Measurements from ENCODE around the gene MTHFD2. TPM values are rescaled to one million over a fixed set of nuclear protein-coding genes. Genes with fewer than 3 reads are reported as not detected.
A peak's percentile ranks its signal among the peaks of the same experiment; 100 is the strongest.

Gene MTHFD2
- polyA plus RNA-seq, 1 experiment: 282 TPM

DNA sequence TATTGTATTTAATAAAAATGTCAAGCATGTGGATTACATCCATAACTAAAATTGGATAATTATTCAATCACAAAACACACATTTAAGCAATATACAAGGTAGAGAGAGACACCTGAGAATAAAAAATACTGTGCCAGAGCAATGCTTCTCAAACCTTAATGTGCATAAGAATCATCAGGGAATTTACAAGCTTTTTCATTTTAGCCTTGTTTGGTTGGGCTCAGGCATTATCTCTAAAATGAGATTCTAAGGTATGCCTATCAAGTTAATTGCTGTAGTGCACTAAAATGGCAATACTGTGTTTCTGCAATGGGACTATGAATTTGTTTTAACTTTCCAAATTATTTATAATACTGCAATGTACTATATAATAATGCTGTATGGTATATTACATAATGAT, 20.7 kb upstream of the MTHFD2 start:
- no peaks in the 10 kb centered on the region; the same call in 1 of the 2 replicates for H3K36me3 ChIP-seq (ENCODE audit: control insufficient read depth, insufficient read depth, low read length)
- peak overlapping the region; percentile 70 for H3K4me3 ChIP-seq (ENCODE audit: low read depth, low read length)
- no peaks in the 10 kb centered on the region for H3K27me3 ChIP-seq (ENCODE audit: control insufficient read depth, insufficient read depth, low read length)
- POLR2A ChIA-PET: no interaction called here
- CTCF ChIA-PET: interaction anchor here (0.7 to 1.5 kb wide), 3 partner anchors 9 to 924 kb away, joined by 5 to 10 read pairs (median 7); partner anchors contain the start of gene MTHFD2
- DNase-seq (ENCODE audit: low read depth): no peak
- TF ChIP-seq, protein P1, sequence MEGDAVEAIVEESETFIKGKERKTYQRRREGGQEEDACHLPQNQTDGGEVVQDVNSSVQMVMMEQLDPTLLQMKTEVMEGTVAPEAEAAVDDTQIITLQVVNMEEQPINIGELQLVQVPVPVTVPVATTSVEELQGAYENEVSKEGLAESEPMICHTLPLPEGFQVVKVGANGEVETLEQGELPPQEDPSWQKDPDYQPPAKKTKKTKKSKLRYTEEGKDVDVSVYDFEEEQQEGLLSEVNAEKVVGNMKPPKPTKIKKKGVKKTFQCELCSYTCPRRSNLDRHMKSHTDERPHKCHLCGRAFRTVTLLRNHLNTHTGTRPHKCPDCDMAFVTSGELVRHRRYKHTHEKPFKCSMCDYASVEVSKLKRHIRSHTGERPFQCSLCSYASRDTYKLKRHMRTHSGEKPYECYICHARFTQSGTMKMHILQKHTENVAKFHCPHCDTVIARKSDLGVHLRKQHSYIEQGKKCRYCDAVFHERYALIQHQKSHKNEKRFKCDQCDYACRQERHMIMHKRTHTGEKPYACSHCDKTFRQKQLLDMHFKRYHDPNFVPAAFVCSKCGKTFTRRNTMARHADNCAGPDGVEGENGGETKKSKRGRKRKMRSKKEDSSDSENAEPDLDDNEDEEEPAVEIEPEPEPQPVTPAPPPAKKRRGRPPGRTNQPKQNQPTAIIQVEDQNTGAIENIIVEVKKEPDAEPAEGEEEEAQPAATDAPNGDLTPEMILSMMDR (IDR thresholded peaks at IDR 0.05; ENCODE audit: insufficient read depth, low read depth, low read length): no peak

DNA sequence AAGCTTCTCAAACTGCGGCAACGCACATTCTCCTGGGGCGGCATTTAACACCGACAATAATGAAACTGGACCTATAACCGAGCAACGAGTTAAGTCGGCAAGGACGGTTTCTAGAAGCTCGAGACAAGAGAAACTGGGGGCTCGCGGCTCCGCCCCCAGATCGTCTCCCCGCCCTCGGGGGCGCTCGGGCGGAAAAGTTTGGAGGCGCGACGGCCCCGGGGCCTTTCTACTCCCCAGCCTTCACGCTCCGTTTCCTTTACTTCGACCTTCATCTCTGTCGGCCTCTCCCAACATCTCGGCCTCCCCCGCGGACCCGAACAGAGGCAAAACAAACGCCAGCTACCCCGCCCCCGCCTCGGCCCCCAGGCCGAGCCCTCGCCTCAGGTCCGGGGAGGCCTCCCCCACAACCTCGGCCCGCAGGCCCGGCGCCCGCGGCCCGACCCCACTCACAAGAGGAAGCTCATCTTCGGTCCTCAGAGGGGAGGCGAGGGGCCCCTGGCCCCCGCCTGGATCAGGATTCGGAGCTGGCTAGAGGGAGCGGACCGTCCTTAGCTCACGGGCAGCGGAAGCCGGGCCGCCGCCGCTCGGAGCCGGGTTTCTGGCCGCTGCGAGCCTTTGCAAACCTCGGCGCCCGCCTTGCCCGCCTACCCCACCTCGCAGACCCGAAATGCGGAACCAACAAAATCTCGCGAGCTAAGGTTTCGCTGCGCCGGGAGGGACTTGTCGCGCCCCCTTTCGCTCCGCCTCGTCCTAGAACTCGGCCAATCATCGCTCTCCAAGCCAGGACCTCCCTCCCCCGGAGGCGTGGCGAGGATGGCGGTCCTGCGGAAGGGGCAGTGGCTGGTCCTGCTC, 20.0 kb upstream of the MTHFD2 start, which contains the start of gene MOB1A:
Gene MOB1A, minus strand, starts transcription at position 669 of the 852 bp plus-strand sequence. Its CDS starts 205 bp downstream, at position 464.
- DNase-seq (ENCODE audit: low read depth): peak; percentile 93
- ChIA-PET POLR2A (interaction anchor here (0.9 kb wide), 1 partner anchor 10 kb away, joined by 4 read pairs; no protein-coding TSS in a partner anchor), CTCF (interaction anchor here (0.7 to 1.6 kb wide), 8 partner anchors 10 to 925 kb away, joined by 3 to 10 read pairs (median 5); partner anchors contain the start of gene MTHFD2)
- Histone ChIP-seq H3K36me3 (ENCODE audit: control insufficient read depth, insufficient read depth, low read length) (no peaks in the 10 kb centered on the region; the same call in 1 of the 2 replicates), H3K4me3 (ENCODE audit: low read depth, low read length) (peak within 1 kb of the TSS; percentile 70), H3K27me3 (ENCODE audit: control insufficient read depth, insufficient read depth, low read length) (no peaks in the 10 kb centered on the region)
- TF ChIP-seq, protein P1 (IDR thresholded peaks at IDR 0.05; ENCODE audit: insufficient read depth, low read depth, low read length): no peak

DNA sequence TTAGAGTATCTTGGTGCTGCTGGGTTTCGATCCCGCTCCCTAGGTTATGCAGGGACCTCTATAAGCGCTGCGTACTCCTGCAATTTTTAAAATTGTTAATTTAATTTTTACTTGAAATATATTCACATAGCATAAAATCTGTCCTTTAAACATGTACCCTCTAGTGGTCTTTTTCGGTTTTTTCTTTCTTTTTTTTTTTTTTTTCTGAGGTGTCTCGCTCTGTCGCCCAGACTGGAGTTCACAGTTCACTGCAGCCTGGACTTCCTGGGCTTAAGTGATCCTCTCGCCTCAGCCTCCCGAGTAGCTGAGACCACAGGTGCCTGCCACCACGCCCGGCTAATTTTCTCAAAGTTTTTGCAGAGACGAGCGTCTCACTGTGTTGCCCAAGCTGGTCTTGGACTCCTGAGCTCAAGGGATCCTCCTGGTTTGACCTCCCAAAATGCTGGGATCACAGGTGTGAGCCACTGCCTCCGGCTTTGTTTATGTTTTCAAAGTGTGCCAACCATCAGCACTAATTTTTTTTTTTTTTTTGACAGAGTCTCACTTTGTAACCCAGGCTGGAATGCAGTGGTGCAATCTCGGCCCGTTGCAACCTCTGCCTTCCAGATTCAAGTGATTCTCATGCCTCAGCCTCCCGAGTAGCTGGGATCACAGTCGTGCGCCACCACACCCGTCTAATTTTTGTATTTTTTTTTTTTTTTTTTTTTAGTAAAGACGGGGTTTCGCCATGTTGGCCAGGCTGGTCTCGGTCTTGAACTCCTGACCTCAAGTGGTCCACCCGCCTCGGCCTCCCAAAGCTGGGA, 19.2 kb upstream of the MTHFD2 start:
- Histone ChIP-seq H3K36me3 (ENCODE audit: control insufficient read depth, insufficient read depth, low read length) (no peaks in the 10 kb centered on the region; the same call in 1 of the 2 replicates), H3K4me3 (ENCODE audit: low read depth, low read length) (peak overlapping the region; percentile 70), H3K27me3 (ENCODE audit: control insufficient read depth, insufficient read depth, low read length) (no peaks in the 10 kb centered on the region)
- TF ChIP-seq, protein P1 (IDR thresholded peaks at IDR 0.05; ENCODE audit: insufficient read depth, low read depth, low read length): peak; percentile 38
- no peak for DNase-seq (ENCODE audit: low read depth)
- POLR2A ChIA-PET: interaction anchor here (0.9 kb wide), 1 partner anchor 9 kb away, joined by 4 read pairs; no protein-coding TSS in a partner anchor
- CTCF ChIA-PET: interaction anchor here (0.7 to 1.6 kb wide), 9 partner anchors 9 to 43 kb away, joined by 3 to 10 read pairs (median 4); partner anchors contain the start of gene MTHFD2

DNA sequence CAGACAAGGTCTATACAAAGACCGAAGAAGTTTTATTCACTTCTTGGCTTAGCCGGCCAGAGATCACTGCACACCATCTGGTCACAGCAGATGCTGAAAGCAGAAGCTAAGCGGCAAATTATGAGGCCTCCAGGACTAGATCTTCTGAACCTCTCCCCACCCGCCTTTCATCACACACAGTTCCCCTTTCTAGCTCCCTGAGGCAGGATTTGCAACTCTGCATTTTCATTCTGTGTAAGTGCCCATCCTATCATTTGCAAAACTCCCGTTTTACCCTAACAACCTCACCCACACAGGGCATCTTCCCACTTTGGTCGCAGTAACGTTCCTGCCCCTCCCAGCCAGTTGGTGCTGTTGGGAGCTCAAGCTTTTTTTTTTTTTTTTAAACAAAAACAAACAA, 16.7 kb upstream of the MTHFD2 start:
- H3K36me3 ChIP-seq (ENCODE audit: control insufficient read depth, insufficient read depth, low read length): no peaks in the 10 kb centered on the region
- TF ChIP-seq, protein P1 (IDR thresholded peaks at IDR 0.05; ENCODE audit: insufficient read depth, low read depth, low read length): no peak
- no peaks in the 10 kb centered on the region for H3K27me3 ChIP-seq (ENCODE audit: control insufficient read depth, insufficient read depth, low read length)
- no peak overlapping the region for H3K4me3 ChIP-seq (ENCODE audit: low read depth, low read length)
- DNase-seq (ENCODE audit: low read depth): no peak
- ChIA-PET CTCF (interaction anchor here (0.6 to 1.3 kb wide), 2 partner anchors 17 to 104 kb away, joined by 3 to 4 read pairs; partner anchors contain the start of gene MTHFD2), POLR2A (interaction anchor here (0.7 kb wide), 1 partner anchor 1257 kb away, joined by 9 read pairs; no protein-coding TSS in a partner anchor)

Measured in BJ (cell line).